Islet of Langerhans (tissue), 1 donor: ENCODE data around the gene CDIPT.

ENCODE experiments used
- FAIRE-seq: peaks from one replicate; lab custom pipeline; 2011; peaks lifted over from hg19 to GRCh38; lab: Jason Lieb, UNC

Gene CDIPT

DNA sequence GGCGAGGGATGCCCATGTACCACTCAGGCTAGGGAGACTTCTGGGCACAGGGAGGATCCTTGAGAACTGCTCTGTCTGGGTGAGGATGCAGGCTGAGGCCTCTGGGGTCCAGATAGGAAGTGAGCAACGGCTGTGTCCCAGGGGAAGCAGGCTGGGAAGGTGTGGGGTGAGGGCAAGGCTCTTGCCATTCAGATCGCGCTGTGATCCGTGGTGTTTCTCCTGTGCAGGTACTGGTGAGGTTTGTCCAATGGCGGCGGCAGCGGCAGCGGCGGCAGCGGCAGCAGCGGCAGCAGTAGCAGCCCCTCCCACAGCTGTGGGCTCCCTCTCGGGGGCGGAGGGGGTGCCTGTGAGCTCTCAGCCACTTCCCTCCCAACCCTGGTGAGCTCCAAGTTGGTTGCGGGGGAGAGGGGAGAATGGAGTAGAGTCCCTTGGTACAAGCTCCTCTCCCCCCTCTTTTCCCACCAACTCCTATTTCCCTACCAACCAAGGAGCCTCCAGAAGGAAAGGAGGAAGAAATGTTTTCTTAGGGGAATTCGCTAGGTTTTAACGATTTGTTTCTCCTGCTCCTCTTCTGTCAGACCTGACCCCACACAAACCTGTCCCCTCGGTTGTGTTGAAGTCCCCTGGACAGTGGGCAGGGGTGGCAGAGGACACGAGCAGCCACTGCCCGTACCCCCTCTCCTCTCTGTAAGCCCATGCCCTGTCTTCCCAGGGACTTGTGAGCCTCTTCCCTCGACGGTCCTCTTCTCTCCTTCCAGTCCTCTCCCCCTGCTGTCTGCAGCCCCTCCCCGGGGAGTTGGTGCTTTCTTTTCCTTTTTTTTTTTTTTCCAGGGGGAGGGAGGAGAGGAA lies 53.0 kb downstream of the CDIPT start:
- no peak for FAIRE-seq

DNA sequence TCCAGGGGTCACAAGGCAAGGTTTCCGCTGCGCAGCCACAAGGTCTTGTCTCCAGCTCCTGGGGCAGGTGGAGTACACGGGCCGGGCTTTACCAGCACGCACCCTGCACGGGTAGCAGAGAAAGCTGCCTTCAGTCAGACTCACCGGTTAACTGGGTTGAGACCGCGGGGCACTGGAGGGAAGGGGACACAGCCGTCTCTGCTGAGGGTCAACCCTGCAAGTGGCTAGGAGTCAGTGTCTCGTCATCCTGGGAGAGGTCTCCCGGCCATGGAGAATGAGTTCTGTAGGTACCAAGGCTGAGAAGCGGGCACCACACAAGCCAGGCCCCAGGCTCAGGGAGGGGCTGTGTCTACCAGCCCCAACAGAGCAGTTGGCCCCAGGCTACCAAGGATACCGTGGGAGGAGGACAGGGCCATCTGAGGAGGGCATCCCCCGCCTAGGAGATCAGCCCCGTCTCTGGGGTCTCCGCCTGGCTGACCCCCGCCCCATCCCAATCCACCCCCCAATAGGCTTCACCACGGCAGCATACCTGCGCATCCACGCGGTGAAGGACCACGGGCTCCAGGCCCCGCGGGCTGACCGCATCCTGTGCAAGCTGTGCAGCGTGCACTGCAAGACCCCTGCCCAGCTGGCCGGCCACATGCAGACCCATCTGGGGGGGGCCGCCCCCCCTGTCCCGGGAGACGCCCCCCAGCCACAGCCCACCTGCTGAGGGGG lies 53.8 kb downstream of the CDIPT start:
- no peak for FAIRE-seq
